Activated naive CD4-positive, alpha-beta T cell (primary cell): ENCODE results near the gene TAS2R40.
"Not testable (repeated sequence)": the region's sequence is repeated elsewhere in the genome, so short reads cannot be mapped to it uniquely, and the experiment has no call there.

Source experiments
- DNase-seq, 4 experiments: peaks; one replicate each; lab custom pipeline; 2025; lab: John Stamatoyannopoulos, UW

Gene TAS2R40

DNA sequence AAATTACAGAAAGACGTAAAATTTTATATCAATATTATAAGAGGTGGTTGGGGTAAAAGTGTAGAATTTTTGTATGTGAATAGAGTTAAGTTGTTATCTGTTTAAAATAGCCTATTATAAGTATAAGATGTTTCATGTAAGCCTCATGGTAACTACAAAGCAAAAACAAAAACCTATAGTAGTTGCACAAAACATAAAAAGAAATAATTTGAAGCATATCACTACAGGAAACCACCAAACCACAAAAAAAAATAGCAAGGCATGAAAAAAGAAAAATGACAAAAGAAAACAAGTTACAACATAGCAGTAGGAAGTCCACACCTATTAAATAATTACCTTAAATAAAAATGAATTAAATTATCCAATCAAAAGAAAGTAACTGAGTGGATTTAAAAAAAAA, 29.0 kb downstream of the TAS2R40 start:
- DNase-seq, result no peak

DNA sequence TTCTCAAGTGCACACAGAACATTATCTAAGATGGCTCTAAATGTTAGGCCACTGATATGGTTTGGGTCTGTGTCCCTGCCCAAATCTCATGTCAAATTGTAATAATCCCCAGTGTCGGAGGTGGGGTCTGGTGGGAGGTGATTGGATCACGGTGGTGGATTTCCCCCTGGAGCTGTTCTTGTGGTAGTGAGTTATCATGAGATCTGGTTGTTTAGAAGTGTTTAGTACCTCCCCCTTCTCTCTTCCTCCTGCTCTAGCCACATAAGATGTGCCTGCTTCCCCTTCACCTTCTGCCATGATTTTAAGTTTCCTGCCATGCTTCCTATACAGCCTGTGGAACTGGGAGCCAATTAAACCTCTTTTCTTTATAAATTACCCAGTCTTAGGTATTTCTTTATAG, 30.2 kb downstream of the TAS2R40 start:
- no peak for DNase-seq

DNA sequence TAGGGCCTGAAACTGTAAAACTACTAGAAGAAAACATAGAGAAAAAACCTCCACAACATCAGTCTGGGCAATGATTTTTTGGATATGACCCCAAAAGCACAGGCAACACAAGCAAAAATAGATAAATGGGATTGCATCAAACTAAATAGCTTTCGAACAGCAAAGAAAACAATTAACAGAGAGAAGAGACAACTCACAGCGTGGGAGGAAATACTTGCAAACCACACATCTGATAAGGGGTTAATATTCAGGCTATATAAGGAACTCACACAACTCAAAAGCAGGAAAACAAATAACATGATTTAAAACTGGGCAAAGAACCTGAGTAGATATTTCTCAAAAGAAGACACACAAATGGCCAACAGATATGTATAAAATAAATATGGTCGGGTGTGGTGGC, 33.7 kb downstream of the TAS2R40 start:
- no peak for DNase-seq

DNA sequence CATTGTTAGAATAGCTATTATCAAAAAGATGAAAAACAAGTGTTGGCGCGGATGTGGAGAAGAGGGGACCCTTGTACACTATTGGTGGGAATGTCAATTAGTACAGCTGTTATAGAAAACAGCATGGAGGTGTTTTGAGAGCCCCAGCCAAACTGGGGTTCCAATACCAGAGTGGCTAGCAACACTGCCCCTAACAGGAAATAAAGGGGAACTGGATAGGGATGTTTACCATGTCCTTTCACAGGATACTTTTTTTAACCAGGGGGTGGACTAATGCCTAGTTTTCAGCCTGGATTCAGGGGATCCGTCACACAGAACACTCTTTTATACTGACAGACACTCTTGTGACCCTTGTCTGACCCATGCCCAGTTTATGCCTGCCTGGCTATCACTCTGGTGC, 34.5 kb downstream of the TAS2R40 start:
- DNase-seq, result no peak

DNA sequence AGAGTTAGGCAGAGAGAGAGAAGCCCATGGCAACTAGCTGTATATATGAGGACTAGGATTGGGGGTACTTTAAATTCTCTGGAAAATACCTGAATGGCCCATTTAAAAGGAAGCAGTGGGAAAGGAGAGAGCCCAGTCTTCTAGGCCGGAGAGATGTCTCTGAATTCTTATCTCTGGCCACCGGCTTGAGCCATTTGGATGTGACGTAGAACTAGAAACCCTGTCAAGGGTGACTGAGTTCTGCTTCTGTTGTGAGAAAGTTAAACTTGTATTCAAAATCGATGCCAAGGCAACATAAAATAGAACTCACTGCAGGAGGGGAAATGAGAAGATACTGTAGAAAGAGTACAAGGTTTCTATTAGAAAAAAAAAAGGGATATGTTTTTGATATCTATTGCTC, 35.1 kb downstream of the TAS2R40 start:
- no peak for DNase-seq

DNA sequence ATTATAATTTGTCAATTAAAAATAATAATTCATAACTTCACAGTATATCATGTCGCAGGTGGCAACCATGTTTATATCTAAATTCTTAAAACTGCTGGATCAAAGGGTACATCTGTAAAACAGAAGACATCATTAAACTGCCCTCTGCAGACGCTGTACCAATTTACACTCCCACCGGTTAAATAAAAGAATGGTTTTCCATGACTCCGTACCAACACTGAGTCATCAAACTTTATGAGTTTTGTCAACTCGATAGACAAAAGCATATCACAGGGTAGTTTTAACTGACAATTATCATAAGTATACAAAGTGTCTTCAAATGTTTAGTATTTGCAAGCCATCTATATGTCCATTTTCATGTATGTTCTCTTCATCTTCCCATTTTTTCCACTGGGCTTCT, 35.7 kb downstream of the TAS2R40 start:
- DNase-seq, result no peak

DNA sequence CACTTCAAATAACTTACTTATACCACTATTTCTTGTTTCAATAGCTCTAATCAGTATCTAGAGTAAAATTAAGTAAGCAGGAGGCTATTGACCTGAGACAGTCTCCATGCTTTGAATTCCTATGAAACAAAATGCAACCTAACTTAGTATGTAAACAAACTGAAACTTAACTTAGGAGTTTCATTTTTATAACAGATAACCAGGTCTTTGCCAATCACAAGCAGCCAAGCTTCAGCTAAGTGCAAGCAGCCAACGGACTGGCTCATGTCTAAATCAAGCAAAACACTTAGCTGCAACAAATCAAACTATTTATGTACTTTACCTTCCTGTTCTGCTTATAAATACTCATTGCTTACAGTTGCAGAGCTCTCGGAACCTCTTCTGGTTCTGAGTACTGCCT, 37.0 kb downstream of the TAS2R40 start:
- DNase-seq, result no peak

DNA sequence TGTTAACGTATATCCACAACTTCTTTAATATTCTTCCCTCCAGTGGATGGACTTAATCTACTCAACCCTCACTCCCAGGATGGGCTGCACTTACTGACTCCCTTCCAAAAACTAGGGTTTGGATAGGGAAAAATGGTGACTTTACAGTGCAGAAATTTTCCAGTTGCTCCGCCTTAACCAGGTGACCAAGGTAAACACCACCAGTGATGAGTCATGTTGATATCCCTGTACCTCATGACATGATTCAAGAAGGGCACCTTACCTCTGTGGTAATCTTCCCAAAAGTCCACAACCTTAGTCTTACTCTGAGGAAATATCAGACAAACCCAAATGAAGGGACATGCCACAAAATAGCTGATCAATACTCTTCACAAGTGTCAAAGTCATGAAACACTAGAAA, 37.9 kb downstream of the TAS2R40 start:
- DNase-seq, result no peak

DNA sequence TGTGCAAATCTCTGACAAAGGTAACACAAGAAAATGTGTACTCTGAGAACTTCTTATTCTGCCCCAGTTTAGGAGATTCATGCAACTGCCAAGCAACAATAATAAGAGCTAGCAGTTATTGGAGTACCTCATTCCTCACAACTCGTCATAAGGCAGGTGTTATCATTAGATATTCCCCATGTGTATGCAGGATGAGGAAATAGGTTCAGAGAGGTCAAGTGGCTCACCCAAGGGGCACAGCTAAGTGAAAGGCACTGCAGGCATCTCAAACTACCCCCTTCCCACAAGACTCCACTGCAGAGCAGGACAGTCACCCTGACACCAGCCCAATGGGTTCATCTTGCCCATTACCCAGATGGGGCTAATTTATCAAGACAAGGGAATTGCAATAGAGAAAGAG, 40.1 kb downstream of the TAS2R40 start:
- no peak for DNase-seq

DNA sequence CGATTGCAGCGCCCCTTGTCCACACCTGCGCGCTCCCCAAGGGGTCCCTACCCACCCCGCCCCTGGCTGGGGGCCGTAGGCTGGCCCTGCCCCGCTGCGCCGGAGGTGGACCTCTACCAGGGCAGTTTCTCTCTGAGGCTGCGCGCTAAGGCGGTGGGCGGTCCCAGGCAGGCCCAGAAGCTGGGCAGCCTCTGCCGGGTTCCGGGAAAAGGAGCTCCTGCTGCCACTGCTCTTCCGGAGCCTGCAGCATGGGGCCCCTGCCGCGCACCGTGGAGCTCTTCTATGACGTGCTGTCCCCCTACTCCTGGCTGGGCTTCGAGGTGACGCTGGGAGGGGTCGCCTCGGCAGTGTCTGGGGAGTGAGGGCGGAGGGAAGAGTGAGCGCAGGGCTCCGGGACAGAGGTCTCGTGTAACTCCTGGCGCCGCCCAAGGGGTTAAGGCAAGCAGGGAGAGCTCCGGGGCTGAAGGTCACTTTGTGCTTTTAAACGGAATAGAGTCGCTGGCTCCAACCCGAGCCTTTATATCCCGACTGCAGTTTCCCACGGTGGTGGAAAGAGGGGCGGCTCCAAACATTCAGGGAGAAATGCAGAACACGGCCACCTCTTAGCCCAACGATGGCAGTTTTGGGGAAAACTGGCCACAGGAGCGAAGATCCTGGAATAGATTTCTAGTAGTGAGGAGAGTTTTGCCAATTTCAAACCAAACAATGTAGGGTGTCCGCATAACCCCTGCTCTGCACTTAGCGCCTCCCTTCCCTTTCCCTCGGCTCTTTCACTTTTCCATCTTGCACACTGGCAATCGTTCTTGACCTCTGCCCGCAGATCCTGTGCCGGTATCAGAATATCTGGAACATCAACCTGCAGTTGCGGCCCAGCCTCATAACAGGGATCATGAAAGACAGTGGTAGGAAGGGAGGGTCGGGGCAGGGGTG, 41.7 kb downstream of the TAS2R40 start, which contains the start of gene GSTK1:
TSS of gene GSTK1 (plus strand) at position 176 of the 930 bp plus-strand sequence. CDS start at position 249, 73 bp downstream.
- peak; percentile 47 to 78 (median 62) for DNase-seq

DNA sequence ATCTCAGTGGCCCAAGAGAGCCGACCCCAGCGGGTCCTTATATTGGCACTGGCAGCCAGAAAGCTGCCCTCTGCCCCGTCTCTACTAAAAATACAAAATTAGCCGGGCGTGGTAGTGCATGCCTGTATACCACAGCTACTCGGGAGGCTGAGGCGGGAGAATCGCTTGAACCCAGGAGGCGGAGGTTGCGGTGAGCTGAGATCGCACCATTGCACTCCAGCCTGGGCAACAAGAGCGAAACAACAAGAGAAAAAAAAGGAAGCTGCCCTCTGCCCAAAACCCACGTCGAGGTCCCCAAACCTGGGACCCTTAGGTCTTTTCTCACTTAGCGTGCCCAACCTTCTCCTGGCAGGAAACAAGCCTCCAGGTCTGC, 42.3 kb downstream of the TAS2R40 start:
- not testable (repeated sequence) for DNase-seq

DNA sequence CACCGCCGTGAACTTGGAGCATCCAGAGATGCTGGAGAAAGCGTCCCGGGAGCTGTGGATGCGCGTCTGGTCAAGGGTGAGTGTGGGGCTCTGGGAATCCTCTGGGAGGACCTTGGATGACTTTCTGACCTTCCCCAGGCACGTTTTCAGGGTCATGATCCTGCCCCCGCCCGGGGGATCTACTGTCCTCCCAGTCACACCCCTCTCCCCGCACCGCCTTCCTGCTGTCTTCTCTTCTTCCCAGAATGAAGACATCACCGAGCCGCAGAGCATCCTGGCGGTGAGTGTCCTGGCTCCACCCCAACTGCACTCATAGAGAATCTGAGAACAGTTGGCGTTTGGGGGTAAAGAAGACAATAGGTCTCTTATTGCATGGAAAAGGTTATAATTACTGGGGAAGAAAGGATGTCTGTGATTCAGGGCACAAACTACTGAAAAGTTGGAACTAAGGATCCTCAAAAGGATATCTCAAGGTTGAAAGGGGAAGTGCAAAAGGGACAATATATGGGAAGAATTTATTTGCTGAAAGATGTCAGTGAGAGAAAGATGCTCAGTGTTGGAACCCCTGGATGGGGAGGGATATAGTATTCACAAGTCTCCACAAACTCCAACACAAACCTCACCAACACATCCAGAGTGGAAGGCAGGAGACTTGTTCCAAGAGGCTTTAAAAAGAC, 43.3 kb downstream of the TAS2R40 start:
- no peak for DNase-seq

DNA sequence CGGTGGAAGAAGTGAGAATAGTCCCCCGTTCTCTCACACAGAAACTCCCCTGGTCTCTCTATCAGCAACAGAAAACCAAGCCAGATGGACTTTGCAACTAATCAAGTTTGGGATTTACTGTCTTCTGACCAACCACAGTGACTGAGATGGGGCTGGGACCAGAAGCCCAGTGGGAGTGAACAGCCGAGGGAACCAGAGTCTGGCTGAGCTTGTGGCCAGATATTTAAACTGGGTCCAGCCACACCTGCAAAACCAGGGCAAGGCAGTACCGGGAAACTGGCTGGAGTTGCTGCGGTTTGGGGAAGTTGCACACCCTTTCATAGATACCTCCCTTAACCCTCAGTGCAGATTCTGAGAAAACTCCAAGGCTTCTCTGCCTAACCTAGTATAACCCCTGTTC, 47.4 kb downstream of the TAS2R40 start:
- no peak for DNase-seq

DNA sequence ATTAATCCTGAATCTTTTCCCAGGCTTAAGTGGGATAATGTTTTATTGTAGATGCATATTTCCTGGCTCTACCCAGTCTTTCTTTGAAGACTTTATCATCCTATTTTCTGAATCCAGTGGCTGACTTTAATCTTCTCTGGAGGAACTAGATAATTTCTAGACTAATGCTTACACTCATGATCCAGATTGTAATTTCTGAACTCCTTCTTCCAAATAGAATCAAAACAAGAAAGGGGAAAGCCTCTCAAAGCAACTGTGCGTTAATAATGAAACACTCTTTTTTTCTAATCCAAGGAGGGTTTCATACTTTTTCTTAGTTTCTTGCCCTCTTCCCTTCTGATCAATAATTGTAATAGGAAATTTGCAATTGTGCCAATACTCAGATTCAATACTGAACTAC, 49.4 kb downstream of the TAS2R40 start:
- no peak for DNase-seq
